ENCODE measurements around the gene CBFA2T2.
"Not testable (repeated sequence)": the region's sequence is repeated elsewhere in the genome, so short reads cannot be mapped to it uniquely, and the experiment has no call there.

Gene CBFA2T2

GRCh38 chr20:33470866-33471265 lies 19.0 kb upstream of the CBFA2T2 start:
- no peak for DNase-seq (ENCODE audit: low read depth in 2 of 2)

DNA sequence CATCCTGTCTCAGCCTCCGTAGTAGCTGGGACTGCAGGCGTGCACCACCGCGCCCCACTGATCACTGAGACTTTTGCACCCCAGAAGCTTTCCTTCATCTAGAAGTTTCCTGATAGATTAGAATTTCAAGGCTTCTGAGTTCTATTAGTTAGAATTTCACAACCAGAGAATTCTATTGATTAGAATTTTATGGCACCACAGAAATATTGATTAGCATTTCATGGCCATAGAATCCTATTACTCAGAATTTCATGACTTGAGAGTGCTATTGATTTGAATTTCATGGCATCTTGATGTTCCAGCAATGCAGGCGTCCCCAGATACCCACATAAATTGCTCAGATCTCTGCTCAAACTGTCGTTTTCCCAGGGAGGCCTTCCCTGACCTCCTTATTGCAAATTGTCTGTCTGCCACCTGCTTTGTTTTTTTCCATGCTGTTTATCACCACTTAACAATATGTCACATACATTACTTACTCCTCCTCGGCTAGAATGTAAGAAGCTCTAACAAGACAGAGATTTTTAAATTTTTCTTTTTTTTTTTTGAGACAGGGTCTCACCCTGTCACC lies 16.9 kb upstream of the CBFA2T2 start:
- no peak for DNase-seq (ENCODE audit: low read depth in 2 of 2)

GRCh38 chr20:33474097-33474873 lies 15.6 kb upstream of the CBFA2T2 start:
- no peak for DNase-seq (ENCODE audit: low read depth in 2 of 2)

DNA sequence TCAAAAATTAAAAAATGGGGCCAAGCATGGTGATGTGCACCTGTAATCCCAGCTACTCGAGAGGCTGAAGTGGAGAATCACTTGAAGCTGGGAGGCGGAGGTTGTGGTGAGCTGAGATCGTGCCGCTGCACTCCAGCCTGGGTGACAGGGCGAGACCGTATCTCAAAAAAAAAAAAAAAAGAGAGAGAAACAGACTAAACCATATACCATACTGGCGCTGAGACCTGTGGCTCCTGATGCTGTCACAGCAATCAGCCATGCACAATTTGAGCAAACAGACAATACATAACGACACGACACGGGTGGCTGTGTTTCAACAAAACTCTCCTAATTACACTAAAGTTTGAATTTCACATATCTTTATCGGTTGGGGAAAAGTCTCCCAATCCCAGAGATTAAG lies 14.9 kb upstream of the CBFA2T2 start:
- no peak for DNase-seq (ENCODE audit: low read depth in 2 of 2)

DNA sequence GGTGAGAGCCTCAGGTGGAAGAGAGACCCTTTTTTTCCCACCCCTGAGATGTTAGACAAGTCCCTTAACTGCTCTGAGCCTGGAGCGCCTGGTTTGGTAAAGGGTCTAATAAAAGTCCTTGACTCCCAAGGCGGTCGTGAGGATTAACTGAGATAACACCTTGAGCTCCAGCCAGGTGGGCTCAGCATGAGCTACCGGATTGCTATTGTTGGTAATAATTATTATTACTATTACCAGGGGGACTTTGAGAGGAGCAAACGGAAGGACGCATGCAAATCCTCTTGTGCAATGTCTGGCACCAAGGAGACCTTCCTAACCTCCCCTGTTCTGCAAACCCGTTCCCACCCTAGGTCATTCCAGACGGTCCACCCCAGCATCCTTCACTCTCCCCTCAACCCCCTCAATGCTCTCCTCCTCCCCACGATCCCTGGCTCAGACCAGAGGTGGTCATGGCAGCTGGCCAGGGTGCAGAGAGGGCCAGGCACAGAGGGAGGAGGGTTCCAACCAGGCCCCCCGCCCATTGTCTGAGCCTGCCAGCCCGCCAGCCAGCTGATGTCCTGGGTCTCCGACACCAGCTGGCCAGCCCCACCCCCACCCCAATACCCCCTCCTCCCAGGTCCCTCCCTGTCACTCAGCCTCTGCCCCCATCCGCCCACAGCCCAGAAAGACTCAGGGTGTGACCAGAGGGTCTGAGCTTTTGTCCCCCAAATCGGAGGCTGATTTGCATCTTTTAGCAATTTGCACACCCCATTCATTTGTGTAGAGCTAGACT lies 14.3 kb upstream of the CBFA2T2 start:
- no peak for DNase-seq (ENCODE audit: low read depth in 2 of 2)

DNA sequence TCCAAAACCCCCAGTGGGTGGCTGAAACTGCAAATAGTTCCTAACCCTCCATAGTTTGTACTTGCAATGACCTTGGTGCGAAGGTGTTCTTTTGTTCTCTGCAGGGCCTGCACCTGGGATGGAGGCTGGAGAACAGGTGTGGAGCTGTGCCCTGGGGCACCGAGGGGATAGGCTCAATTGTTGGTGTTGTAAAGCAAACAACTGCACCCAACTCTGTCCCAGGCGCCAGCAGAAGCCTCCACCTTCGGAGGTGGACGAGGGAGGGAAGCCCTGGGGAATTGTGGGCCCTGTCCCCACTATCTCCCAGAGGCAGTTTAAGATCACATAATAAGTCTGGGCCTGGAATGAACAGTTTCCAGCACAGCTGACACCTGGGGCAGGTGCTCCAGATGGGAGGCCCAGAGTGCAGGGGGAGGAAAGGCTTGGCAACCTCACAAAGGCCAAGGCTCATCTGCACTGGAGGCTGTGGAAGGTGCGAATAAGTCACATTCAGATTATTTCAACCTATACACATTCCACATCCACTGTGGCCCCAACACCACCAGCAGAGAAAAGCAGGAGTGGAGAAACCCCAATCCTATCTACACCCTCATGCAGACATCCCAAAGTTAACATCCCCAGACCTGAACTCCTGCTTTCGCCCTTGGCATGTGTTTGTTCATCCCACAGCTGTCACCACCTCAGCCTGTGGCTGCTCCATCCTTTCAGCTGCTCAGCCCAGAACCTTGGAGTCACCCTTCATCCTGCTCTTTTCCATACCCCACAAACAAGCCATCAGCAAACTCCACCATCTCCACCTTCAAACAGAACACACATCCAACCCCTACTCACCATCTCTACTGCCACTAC lies 12.3 kb upstream of the CBFA2T2 start:
- no peak for DNase-seq (ENCODE audit: low read depth in 2 of 2)

GRCh38 chr20:33480048-33480447 lies 9.8 kb upstream of the CBFA2T2 start:
- DNase-seq (ENCODE audit: low read depth in 2 of 2), result no peak

DNA sequence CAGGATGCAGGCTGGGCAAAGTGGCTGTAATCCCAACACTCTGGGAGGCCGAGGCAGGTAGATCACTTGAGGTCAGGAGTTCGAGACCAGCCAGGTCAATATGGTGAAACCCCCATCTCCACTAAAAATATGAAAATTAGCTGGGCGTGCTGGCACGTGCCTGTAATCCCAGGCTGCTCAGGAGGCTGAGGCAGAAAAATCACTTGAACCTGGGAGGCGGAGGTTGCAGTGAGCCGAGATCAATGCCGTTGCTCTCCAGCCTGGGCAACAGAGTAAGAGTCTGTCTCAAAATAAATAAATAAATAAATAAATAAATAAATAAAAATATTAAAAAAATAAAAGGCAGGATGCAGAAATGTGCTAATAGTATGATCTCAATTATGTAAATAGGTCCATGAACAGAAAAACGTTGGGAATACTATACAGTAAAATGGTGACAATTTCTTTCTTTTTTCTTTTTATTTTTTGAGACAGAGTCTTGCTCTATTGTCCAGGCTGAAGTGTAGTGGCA lies 8.4 kb upstream of the CBFA2T2 start:
- DNase-seq (ENCODE audit: low read depth in 2 of 2), result no peak

DNA sequence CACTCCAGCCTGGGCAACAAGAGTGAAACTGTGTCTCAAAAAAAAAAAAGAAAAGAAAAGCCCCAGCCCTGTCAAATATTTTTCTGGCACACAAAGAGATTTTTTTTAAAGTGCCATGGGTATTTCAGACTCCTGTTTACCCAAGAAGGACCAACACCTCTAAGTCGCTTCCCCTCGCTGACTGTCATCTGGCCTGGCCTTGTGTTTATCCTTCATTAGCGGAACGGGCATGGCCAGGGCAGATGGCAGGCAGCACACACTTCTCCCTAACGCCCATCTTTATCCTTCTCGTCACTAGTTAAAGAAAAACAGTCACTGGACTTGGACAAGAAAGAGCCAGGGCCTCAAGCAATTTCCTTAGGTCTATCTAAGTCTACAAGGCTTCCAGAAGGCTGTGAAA lies 7.3 kb upstream of the CBFA2T2 start:
- DNase-seq (ENCODE audit: low read depth in 2 of 2), result no peak

GRCh38 chr20:33483186-33483585 lies 6.7 kb upstream of the CBFA2T2 start:
- DNase-seq (ENCODE audit: low read depth in 2 of 2), result not testable (repeated sequence)

- DNase-seq (ENCODE audit: low read depth in 2 of 2), result no peak
Measured at GRCh38 chr20:33488201-33488600, 1.7 kb upstream of the CBFA2T2 start.

GRCh38 chr20:33488661-33489494 lies 1.0 kb upstream of the CBFA2T2 start:
- not testable (repeated sequence) for DNase-seq (ENCODE audit: low read depth in 2 of 2)

DNA sequence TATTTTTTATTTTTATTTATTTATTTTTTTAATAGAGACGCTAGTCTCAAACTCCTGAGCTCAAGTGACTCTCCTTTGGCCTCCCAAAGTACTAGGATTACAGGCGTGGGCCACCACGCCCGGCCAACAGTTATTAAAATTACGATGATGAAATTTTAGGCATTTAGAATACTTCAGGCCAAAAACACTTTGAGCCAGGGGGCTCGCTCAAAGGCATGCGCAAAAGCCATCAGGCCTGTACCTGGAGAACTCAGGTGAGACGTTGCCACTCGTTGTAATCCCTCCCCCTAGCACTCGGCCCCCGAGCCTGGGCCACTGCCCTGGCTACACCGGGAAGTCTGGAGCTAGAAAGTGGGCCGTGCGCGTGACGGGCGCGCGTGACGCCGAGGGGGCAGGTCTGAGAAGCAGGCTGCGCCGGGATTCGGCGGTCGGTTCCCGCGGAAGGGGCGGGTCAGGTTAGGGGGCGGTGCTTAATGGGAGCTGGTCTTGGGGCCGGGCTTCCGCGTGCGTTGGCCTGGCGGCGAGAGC lies 337 bp upstream of the CBFA2T2 start:
- DNase-seq (ENCODE audit: low read depth in 2 of 2), result peak; percentile 98 to 99

- no peak for DNase-seq (ENCODE audit: low read depth in 2 of 2)
Measured at GRCh38 chr20:33490934-33491656, 1.2 kb downstream of the CBFA2T2 start.

DNA sequence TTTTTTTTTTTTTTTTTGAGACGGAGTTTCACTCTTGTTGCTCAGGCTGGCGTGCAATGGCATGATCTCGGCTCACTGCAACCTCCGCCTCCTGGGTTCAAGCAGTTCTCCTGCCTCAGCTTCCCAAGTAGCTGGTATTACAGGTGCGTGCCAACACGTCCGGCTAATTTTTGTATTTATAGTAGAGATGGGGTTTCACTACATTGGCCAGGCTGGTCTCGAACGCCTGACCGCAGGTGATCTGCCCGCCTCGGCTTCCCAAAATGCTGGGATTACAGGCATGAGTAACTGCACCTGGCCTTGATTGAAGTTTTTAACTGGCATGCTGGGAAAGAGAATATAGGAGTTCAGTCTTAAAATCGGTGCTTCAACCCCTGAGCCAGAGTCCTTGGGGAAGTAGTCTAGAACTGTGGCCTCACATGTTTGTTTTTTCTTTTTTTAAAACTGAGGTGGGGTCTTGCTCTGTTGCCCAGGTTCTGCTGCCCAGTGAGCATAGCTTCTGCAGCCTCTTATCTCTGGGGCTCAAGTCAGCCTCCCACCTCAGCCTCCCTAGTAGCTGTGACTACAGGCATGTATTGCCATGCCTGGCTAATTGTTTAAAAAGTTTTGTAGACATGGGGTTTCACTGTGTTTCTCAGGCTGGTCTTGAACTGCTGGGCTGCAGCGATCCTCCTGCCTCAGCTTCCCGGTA lies 3.3 kb downstream of the CBFA2T2 start:
- DNase-seq (ENCODE audit: low read depth in 2 of 2), result no peak

DNA sequence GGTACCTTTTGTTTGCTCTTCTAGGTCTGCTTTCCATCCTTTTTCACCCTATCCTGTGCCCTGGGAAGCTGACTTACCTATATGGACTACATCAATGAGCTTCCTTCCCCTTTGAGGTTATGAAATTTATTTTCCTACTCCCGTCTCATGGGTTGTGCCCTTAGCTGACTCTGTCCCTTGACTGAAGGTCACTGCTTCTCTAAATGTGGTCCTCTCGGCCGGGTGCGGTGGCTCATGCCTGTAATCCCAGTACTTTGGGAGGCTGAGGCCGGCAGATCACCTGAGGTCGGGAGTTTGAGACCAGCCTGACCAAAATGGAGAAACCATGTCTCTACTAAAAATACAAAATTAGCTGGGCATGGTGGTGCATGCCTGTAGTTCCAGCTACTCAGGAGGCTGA lies 6.9 kb downstream of the CBFA2T2 start:
- DNase-seq (ENCODE audit: low read depth in 2 of 2), result not testable (repeated sequence)

- DNase-seq (ENCODE audit: low read depth in 2 of 2), result no peak
Measured at GRCh38 chr20:33499355-33499754, 9.5 kb downstream of the CBFA2T2 start.

GRCh38 chr20:33501000-33501399 lies 11.1 kb downstream of the CBFA2T2 start:
- DNase-seq (ENCODE audit: low read depth in 2 of 2), result no peak

DNA sequence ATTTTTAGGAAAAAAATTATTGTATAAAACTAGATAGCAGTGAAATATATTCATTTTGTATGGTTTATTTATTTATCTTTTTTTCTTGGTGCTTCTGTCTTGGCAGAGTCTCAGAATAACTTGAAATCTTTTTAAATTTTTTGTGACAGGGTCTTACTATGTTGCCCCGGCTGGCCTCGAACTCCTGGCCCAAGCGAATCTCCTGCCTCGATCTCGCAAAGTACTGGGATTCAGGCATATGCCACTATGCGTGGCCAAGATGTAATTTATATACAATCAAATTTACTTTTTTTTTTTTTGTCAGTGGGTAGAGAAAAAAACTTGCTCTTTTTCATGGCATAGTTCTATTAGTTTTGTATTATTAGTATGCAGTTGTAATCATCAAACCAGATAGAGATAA lies 13.7 kb downstream of the CBFA2T2 start:
- DNase-seq (ENCODE audit: low read depth in 2 of 2), result no peak

Measured in stimulated activated CD8-positive, alpha-beta memory T cell treated with anti-CD3 and anti-CD28 coated beads, Interleukin-7, amount 100 ng/mL, for 1 hour (primary cell).